Keratinocyte (primary cell): ENCODE measurements around the gene DYRK2. TPM values are rescaled to one million over a fixed set of nuclear protein-coding genes. Genes with fewer than 3 reads are reported as not detected.

Experiments used
- DNase-seq: peaks from one replicate; pipeline ENCODE4 v3.0.0-alpha.2; 2011; ENCODE audit warnings: low read depth, missing footprints, low spot score
- FAIRE-seq: peaks from 2 replicates; lab custom pipeline; 2011; peaks lifted over from hg19 to GRCh38; lab: Jason Lieb, UNC
- H2AFZ ChIP-seq: 2 replicates; pipeline ENCODE4 v1.6.0; 2012; ENCODE audit warnings: low read length, control low read depth, inconsistent platforms; ENCODE audit not compliant: control insufficient read depth
- H3K27ac ChIP-seq: 2 replicates; pipeline ENCODE4 v1.5.1; 2011; ENCODE audit warnings: low read length; ENCODE audit not compliant: control insufficient read depth, insufficient read depth
- H3K27me3 ChIP-seq: 3 replicates; pipeline ENCODE4 v1.6.0; 2011; ENCODE audit warnings: low read length; ENCODE audit not compliant: control insufficient read depth, insufficient read depth; ENCODE audit errors: extremely low read depth
- H3K36me3 ChIP-seq, 2 experiments: 2 replicates in 1 of 2; 3 replicates in 1 of 2; pipeline ENCODE4 v1.5.1; 2011; ENCODE audit warnings: low read length in 2 of 2, mild to moderate bottlenecking in 1 of 2; ENCODE audit not compliant: control insufficient read depth in 2 of 2, insufficient read depth in 2 of 2; ENCODE audit errors: extremely low read depth in 1 of 2
- H3K4me1 ChIP-seq: 3 replicates; pipeline ENCODE4 v1.5.1; 2011; ENCODE audit warnings: low read length; ENCODE audit not compliant: control insufficient read depth, insufficient read depth; ENCODE audit errors: extremely low read depth
- H3K4me2 ChIP-seq: 3 replicates; pipeline ENCODE4 v1.6.0; 2011; ENCODE audit warnings: low read depth, low read length; ENCODE audit not compliant: control insufficient read depth, insufficient read depth; ENCODE audit errors: extremely low read depth
- H3K4me3 ChIP-seq, 3 experiments: fragments of 200-600 bp in 1 of 3; sonication (generic) in 1 of 3; 2 replicates in 2 of 3; 3 replicates in 1 of 3; pipeline ENCODE4 v1.5.1; 2011 to 2016; ENCODE audit warnings: low read length in 3 of 3, mild to moderate bottlenecking in 3 of 3, control low read depth in 2 of 3, inconsistent platforms in 1 of 3, low read depth in 1 of 3, mixed read lengths in 1 of 3, mixed run types in 1 of 3, moderate library complexity in 1 of 3; ENCODE audit not compliant: control insufficient read depth in 2 of 3, insufficient read depth in 2 of 3; ENCODE audit errors: extremely low read depth in 1 of 3
- H3K79me2 ChIP-seq: 2 replicates; pipeline ENCODE4 v1.6.0; 2012; ENCODE audit warnings: low read length; ENCODE audit not compliant: control insufficient read depth, insufficient read depth
- H3K9ac ChIP-seq: 3 replicates; pipeline ENCODE4 v1.6.0; 2011; ENCODE audit warnings: low read length; ENCODE audit not compliant: control insufficient read depth, insufficient read depth; ENCODE audit errors: extremely low read depth
- H3K9me1 ChIP-seq: 3 replicates; pipeline ENCODE4 v1.6.0; 2011; ENCODE audit warnings: low read length; ENCODE audit not compliant: control insufficient read depth, insufficient read depth; ENCODE audit errors: extremely low read depth
- H3K9me3 ChIP-seq: 2 replicates; pipeline ENCODE4 v1.5.1; 2012; ENCODE audit warnings: low read depth, low read length; ENCODE audit not compliant: control insufficient read depth
- H4K20me1 ChIP-seq: 3 replicates; pipeline ENCODE4 v1.6.0; 2011; ENCODE audit warnings: low read length; ENCODE audit not compliant: control insufficient read depth, insufficient read depth; ENCODE audit errors: extremely low read depth
- CTCF ChIP-seq, 3 experiments: IDR thresholded peaks in 1 of 3; conservative IDR thresholded peaks in 1 of 3; optimal IDR thresholded peaks in 1 of 3; 2 replicates in 2 of 3; 3 replicates in 1 of 3; pipeline versions ENCODE3 to v1.5.1; 2011; ENCODE audit warnings: low read length in 3 of 3, mild to moderate bottlenecking in 3 of 3, moderate library complexity in 2 of 3, control low read depth in 1 of 3, inconsistent platforms in 1 of 3; ENCODE audit not compliant: insufficient read depth in 2 of 3; ENCODE audit errors: extremely low read depth in 1 of 3
- EZH2 ChIP-seq: IDR thresholded peaks from one replicate; pipeline ENCODE4 v1.6.1; 2012; ENCODE audit warnings: inconsistent platforms, mild to moderate bottlenecking, low read length, moderate library complexity
- dilution Hi-C: fragments of 300-500 bp; cut with MboI; formaldehyde crosslinking; loops from one replicate; pipeline ENCODE4 v1.7.0; 2020; ENCODE audit warnings: low sequenced_read_pairs; ENCODE audit not compliant: extremely low pct_ligation_motif_present
- polyA plus RNA-seq, 5 experiments: library from polyadenylated mRNA; depleted of rRNA in 3 of 5; stranded (reverse) in 3 of 5; stranded (forward) in 1 of 5; unstranded in 1 of 5; fragments of >200 nt; gene quantifications; 1 replicate in 1 of 5; 2 replicates in 3 of 5; 3 replicates in 1 of 5; pipeline versions ENCODE4 v1.2.1 to v1.2.3, GENCODE V29; 2011 to 2012; ENCODE audit warnings: missing spikeins in 2 of 5, low read depth in 1 of 5, low replicate concordance in 1 of 5

The DYRK2 gene
- polyA plus RNA-seq, 1 donor (not counting 4 experiments of a cell fraction or from before 2014, with no cell fraction given): 22.7 TPM

- Histone ChIP-seq H2AFZ (no peak overlapping the region), H3K4me2 (no peak overlapping the region), H3K27me3 (no peaks in the 10 kb centered on the region), H3K9me3 (no peaks in the 10 kb centered on the region), H4K20me1 (peaks cover 3% of the 10 kb centered on the region), H3K4me3 (no peak overlapping the region), H3K79me2 (peaks cover 66% of the 10 kb centered on the region), H3K4me1 (peaks cover 5% of the 10 kb centered on the region), H3K9me1 (no peaks in the 10 kb centered on the region), H3K9ac (no peak overlapping the region), H3K27ac (no peak overlapping the region), H3K36me3 (peaks cover 18 to 24% of the 10 kb centered on the region in 2 experiments)
- TF ChIP-seq EZH2 (no peak), CTCF (optimal IDR thresholded peaks at IDR 0.05 in 1 of 3, IDR thresholded peaks at IDR 0.05 in 1 of 3, conservative IDR thresholded peaks at IDR 0.05 in 1 of 3; ENCODE audit: extremely low read depth in 1 of 3, insufficient read depth in 2 of 3, low read length in 3 of 3) (no peak)
- DNase-seq: no peak
- dilution Hi-C loops: no loop called here
- FAIRE-seq: no peak
Measured at GRCh38 chr12:67659292-67659691, 10.7 kb downstream of the DYRK2 start.

- H3K9me3 ChIP-seq: no peaks in the 10 kb centered on the region
- peak; percentile 55 for FAIRE-seq
- no peak for DNase-seq
- H3K4me3 ChIP-seq: no peak overlapping the region
- no peaks in the 10 kb centered on the region for H3K9me1 ChIP-seq
- H3K79me2 ChIP-seq: peaks cover 44% of the 10 kb centered on the region
- no peak overlapping the region for H3K9ac ChIP-seq
- H3K27me3 ChIP-seq: no peaks in the 10 kb centered on the region
- H3K4me2 ChIP-seq: no peak overlapping the region
- peaks cover 3% of the 10 kb centered on the region for H3K4me1 ChIP-seq
- dilution Hi-C loops: no loop called here
- H3K36me3 ChIP-seq: peaks cover 14 to 18% of the 10 kb centered on the region in 2 experiments
- H3K27ac ChIP-seq: no peak overlapping the region
- H4K20me1 ChIP-seq: peaks cover 3% of the 10 kb centered on the region
- TF ChIP-seq EZH2: no peak
- no peak for TF ChIP-seq CTCF (optimal IDR thresholded peaks at IDR 0.05 in 1 of 3, IDR thresholded peaks at IDR 0.05 in 1 of 3, conservative IDR thresholded peaks at IDR 0.05 in 1 of 3; ENCODE audit: extremely low read depth in 1 of 3, insufficient read depth in 2 of 3, low read length in 3 of 3)
- H2AFZ ChIP-seq: no peak overlapping the region
Measured at GRCh38 chr12:67661311-67662021, 12.9 kb downstream of the DYRK2 start.
